Measurements from ENCODE around the gene LRRC2.
A peak's percentile ranks its signal among the peaks of the same experiment; 100 is the strongest.
"Not testable (repeated sequence)": the region's sequence is repeated elsewhere in the genome, so short reads cannot be mapped to it uniquely, and the experiment has no call there.

LRRC2 gene

DNA sequence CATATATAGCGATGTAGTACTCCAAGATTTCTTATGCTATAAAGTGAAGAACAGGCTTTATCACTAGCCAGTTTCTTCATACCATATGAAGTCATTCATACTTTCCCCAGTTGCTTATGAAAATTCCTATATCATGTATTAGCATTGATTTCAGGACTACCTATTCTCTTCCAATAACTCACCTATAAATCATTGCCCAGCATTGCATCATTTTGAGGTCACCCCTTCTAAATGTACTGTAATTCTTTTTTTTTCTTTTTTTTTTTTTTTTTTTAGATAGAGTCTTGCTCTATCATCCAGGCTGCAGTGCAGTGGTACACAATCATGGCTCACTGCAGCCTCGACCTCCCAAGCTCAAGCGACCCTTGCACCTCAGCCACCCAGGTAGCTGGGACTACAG is 41.3 kb downstream of the LRRC2 start:
- DNase-seq (ENCODE audit: low read depth) = no peak

DNA sequence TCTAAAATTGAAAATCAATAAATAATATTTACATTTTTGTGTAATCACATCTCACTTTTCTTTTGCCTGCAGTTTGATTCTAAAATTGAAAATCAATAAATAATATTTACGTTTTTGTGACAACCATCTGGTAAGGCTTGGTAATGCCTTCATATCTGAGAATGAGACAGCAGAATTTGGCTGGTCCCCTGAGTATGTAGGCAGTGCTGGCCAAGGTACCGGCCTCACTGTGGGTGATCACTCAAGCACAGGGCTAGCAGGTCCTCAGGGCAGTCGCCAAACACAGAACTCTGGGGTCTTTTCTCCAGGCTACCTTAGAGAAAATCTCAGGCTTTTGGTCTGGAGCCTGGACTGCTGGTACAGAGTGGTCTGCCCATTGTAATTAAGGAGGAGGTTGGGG is 42.1 kb downstream of the LRRC2 start:
- no peak for DNase-seq (ENCODE audit: low read depth)

DNA sequence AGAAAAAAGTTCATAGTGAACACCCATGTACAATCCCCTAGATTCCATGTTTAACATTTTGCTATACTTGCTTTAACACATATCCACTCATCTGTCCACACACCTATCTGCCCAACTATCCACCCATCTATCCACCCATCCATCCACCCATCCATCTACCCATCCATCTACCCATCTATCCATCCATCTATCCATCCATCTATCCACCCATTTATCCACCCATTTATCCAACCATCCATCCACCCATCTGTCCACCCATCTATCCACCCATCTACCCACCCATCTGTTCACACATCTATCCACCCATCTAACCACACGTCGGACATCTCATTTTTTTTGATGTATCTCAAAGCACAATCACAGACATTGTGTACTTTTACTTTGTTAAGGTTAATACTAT is 42.5 kb downstream of the LRRC2 start:
- DNase-seq (ENCODE audit: low read depth) = no peak

GRCh38 chr3:46522201-46522600 is 43.9 kb downstream of the LRRC2 start:
- not testable (repeated sequence) for DNase-seq (ENCODE audit: low read depth)

GRCh38 chr3:46521096-46521495 is 45.0 kb downstream of the LRRC2 start:
- no peak for DNase-seq (ENCODE audit: low read depth)

GRCh38 chr3:46520531-46520930 is 45.6 kb downstream of the LRRC2 start:
- no peak for DNase-seq (ENCODE audit: low read depth)

- no peak for DNase-seq (ENCODE audit: low read depth)
Observed at GRCh38 chr3:46519952-46520351, 46.1 kb downstream of the LRRC2 start.

DNA sequence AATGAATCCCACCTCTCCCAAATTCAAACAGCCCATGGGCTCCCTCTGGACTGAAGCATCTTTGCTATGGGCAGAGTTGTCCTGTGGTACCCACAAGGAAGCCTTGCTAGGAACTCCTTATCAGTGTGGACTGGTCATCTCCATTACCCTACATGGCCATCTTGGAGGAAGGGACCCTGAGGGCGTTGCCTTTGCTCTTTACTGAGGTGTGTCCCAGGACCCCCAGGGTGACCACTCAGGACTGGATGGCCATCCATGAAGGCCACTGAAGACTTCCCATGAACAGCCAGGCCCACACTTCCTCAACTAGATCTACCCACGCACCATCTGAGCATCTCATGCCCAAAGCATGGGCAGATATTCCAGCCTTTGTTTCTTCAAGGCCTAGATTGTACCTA is 48.3 kb downstream of the LRRC2 start:
- no peak for DNase-seq (ENCODE audit: low read depth)

DNA sequence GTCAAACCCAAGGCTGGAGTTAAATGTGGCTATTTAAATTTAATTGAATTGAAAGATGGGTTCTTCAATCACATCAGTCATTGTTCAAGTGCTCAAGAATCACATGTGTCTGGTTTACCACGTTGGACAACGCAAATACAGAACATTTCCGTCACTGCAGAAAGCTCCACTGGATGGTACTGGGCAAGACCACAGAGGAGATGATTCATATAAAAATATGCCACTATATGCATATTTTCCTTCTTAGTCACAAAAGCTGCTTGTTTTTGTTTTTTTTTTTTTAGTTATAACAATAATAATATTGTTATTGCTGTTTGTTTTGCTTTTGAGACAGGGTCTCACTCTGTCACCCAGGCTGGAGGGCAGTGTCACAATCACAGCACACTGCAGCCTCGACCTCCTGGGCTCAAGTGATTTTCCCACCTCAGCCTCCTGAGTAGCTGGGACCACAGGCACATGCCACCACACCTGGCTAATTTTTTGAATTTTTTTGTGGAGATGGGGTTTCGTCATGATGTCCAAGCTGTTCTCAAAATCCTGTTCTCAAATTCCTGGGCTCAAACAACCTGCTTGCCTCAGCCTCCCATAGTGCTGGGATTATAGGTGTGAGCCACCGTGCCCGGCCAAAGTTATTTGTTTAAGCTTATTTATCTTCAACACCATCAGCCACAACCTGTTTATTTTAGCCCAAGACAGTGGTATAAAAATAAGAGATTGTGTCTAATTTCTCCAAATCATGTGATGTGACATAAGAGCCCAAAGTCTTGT is 48.9 kb downstream of the LRRC2 start:
- DNase-seq (ENCODE audit: low read depth) = peak; percentile 71

GRCh38 chr3:46516521-46516920 is 49.6 kb downstream of the LRRC2 start:
- no peak for DNase-seq (ENCODE audit: low read depth)

DNA sequence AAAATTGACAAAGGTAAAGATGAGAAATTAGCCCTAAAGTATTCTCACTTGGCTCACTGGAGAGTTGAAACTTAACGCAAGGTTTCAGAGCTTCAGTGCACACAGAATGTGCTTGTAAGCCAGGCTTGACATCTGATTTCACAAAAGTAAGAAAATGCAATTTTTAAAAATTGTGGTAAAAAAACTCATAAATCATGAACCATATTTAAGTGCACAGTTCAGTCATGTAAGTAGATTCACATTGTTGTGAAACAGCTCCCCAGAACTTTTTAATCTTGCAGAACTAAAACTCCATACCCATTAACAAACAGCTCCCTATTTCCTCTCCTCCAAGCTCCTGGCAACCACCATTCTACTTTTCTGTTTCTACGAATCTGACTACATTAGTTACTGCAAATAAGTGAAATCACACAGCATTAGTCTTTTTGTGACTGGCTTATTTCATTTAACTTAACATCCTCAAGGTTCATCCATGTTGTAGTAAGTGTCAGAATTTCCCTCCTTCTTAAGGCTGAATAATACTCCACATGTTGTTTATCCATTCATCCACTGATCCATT is 53.8 kb downstream of the LRRC2 start:
- no peak for DNase-seq (ENCODE audit: low read depth)

- no peak for DNase-seq (ENCODE audit: low read depth)
Observed at GRCh38 chr3:46509661-46510187, 56.4 kb downstream of the LRRC2 start.

DNA sequence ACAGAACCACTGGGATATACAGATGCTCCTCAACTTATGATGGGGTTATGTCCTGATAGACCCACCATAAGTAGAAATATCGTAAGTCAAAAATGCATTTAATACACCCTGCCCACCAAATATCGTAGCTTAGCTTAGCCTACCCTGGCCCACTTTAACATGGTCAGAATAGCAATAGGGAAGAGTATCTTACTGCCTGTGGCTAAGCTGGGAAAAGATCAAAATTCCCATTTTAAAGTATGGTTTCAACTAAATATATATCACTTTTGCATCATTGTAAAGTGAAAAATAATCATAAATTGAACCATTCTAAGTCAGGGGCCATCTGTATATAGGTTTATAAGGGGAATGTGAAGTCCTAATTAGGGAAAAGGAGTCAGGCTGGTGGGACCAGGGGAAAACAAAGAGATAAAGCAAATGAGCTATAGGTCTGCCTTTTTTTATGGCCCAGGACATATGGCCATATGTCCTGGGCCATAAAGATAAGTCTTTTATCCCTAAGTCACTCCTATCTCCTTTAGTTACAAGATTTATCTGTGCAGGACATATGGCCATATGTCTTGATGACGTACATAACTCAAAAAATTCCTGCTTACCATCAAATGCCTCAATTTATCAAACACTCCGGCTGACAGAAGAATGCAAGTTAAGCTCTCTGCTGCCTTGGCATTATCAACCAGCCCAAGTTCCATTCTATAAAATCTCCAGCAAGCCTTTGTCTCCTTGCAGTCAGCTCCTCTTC is 57.1 kb downstream of the LRRC2 start:
- DNase-seq (ENCODE audit: low read depth) = no peak

DNA sequence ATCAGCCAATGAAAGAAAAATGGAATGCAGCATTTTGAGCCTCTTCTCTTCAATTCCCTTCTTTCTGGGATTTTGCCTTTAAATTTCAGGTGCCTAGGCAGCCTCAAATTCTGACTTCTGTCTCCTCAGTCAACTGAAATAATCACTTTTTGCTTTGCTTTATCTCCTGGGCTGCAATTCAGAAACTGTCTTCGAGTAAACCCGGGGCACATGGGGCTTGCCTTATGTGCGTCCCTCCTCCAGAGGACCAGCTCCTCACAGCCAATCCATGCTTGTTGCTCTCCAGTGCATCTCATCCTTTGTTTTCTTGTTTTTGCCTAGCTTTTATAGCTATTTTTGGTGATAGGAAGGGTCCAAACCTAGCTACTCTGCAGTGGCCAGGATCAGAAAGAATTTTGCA is 59.6 kb downstream of the LRRC2 start:
- DNase-seq (ENCODE audit: low read depth) = no peak

- no peak for DNase-seq (ENCODE audit: low read depth)
Observed at GRCh38 chr3:46505953-46506352, 60.1 kb downstream of the LRRC2 start.

DNA sequence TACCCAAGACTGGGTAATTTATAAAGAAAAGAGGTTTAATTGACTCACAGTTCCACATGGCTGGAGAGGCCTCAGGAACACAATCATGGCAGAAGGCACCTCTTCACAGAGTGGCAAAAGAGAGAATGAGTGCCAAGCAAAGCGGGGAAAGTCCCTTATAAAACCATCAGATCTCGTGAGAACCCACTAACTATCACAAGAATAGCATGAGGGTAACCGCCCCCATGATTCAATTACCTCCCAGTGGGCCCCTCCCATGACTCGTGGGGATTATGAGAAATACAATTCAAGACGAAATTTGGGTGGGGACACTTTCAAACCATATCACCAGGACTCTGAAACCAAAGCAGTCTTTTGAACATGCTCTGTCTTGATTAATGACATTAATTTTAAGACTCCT is 61.3 kb downstream of the LRRC2 start:
- no peak for DNase-seq (ENCODE audit: low read depth)

- DNase-seq (ENCODE audit: low read depth) = no peak
Observed at GRCh38 chr3:46503200-46503874, 62.8 kb downstream of the LRRC2 start.

GRCh38 chr3:46501702-46502101 is 64.4 kb downstream of the LRRC2 start:
- DNase-seq (ENCODE audit: low read depth) = no peak

DNA sequence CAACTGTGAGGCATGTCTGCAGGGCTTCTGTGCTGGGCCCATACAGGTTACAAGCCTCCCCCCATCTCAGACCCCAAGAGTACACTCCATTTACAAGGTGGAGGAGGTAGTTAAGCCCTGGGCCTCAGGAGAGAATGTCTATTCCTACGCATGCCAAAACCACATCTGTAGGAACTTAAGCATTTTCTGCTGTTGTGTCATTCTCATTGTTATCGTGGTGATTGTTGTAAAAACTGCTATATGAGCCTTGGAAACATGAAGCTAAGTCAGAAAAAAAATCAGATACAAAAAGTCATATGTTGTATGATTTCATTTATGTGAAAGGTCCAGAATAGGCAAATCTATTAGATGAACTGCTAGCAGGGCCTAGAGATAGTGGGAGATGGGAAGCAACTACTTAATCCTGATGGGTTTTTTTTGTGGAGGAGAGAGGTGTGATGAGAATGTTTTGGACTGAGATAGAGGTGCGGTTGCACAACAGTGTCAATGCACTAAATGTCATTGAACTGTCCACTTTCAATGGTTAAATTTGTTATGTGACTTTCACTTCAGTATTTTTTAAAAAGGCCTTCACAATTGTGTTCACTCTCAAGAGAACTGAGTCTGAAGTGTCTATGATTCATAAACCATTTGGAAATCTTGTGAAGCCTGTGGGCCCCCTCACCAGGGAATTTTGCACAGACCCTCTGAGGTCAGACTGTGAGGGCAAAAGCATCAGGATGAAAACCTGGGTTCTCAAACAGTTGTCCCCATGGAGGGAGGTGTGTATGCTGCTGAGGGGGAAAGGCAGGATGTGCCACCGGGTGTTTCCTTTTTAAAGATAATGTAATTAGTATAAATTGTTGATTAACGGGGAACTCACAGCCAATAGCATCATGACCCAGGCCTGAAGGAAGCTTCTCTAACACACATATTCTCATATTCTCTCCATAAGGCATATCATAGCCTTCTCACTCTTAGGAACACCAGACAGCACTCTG is 65.2 kb downstream of the LRRC2 start:
- DNase-seq (ENCODE audit: low read depth) = peak; percentile 31

DNA sequence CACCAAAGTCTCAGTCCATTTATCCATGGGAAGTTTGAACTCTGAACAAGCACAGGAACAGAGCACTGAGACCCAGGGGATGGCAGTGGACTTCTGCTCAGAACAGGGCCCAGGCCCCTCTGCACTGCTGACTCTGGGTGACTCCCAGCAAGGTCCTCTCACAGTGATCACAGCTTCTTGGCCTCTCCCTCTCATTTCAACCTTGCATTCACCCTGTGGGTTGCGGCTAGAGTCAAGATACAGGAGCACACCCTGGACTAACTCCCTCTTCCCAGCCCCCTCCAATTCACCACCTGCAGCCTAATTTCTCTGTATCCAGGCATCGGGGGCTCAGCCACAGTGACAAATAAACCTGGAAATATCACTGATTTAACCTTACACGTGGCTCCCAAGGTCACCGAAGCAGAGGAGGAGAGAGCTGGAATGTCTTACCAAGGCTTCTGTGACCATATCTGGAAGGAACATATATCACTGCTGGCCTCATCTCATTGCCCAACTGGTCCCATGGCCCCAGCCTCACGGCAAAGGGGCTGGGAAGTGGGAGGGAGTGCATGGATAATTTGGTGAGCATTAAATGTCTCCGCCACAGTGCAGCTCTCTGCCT is 67.1 kb downstream of the LRRC2 start:
- DNase-seq (ENCODE audit: low read depth) = no peak
